Loucy (cell line): Measurements from ENCODE around the gene SCRT2.

Experiments
- H2AFZ ChIP-seq: fragments of 200-600 bp; sonication (generic); 2 replicates; pipeline ENCODE4 v1.6.0; 2016; ENCODE audit warnings: antibody characterized with exemption, mild to moderate bottlenecking, low read length, moderate library complexity
- H3F3A ChIP-seq: fragments of 200-600 bp; 2 replicates; pipeline ENCODE4 v1.6.0; 2016; ENCODE audit warnings: antibody characterized with exemption, low read depth, mild to moderate bottlenecking
- H3K27me3 ChIP-seq: fragments of 200-600 bp; sonication (generic); 2 replicates; pipeline ENCODE4 v1.6.1; 2014; ENCODE audit warnings: low read length, mild to moderate bottlenecking; ENCODE audit not compliant: insufficient read depth, poor library complexity, severe bottlenecking
- H3K36me3 ChIP-seq: fragments of 200-600 bp; sonication (generic); 2 replicates; pipeline ENCODE4 v1.6.1; 2016; ENCODE audit warnings: low read length; ENCODE audit not compliant: insufficient read depth
- H3K4me1 ChIP-seq: fragments of 200-600 bp; sonication (generic); 2 replicates; pipeline ENCODE4 v1.5.1; 2014; ENCODE audit warnings: low read length, mild to moderate bottlenecking; ENCODE audit not compliant: insufficient read depth, poor library complexity, severe bottlenecking
- H3K4me2 ChIP-seq: fragments of 200-600 bp; sonication (generic); 2 replicates; pipeline ENCODE4 v1.6.0; 2014; ENCODE audit warnings: antibody characterized with exemption, low read length, low read depth, mild to moderate bottlenecking; ENCODE audit not compliant: poor library complexity, severe bottlenecking
- H3K4me3 ChIP-seq: fragments of 200-600 bp; sonication (generic); 2 replicates; pipeline ENCODE4 v1.5.1; 2014; ENCODE audit warnings: low read length, mild to moderate bottlenecking, mixed read lengths; ENCODE audit not compliant: poor library complexity, severe bottlenecking
- H3K79me2 ChIP-seq: fragments of 200-600 bp; sonication (generic); 2 replicates; pipeline ENCODE4 v1.6.1; 2014; ENCODE audit warnings: low read length; ENCODE audit not compliant: insufficient read depth
- H3K9ac ChIP-seq: fragments of 200-600 bp; sonication (generic); 2 replicates; pipeline ENCODE4 v1.6.0; 2014; ENCODE audit warnings: mild to moderate bottlenecking, low read depth, low read length, moderate library complexity; ENCODE audit not compliant: poor library complexity, severe bottlenecking
- H3K9me2 ChIP-seq: fragments of 200-600 bp; sonication (generic); replicated peaks from 2 replicates; pipeline ENCODE4 v1.6.1; 2016; ENCODE audit warnings: low read depth, low read length, mixed read lengths
- H3K9me3 ChIP-seq: fragments of 200-600 bp; sonication (generic); 2 replicates; pipeline ENCODE4 v1.6.1; 2014; ENCODE audit warnings: mild to moderate bottlenecking, antibody characterized with exemption, low read length, low read depth; ENCODE audit not compliant: insufficient read depth
- H4K20me1 ChIP-seq: fragments of 200-600 bp; sonication (generic); 2 replicates; pipeline ENCODE4 v1.6.0; 2014; ENCODE audit warnings: antibody characterized with exemption, low read length, mild to moderate bottlenecking; ENCODE audit not compliant: insufficient read depth, poor library complexity, severe bottlenecking
- EZH2phosphoT487 ChIP-seq: fragments of 200-600 bp; IDR thresholded peaks from 2 replicates; pipeline ENCODE4 v1.6.1; 2018; ENCODE audit warnings: antibody characterized with exemption, mild to moderate bottlenecking, moderate library complexity, borderline replicate concordance
- TF ChIP-seq, protein P1 (sequence below): fragments of 200-600 bp; sonication (generic); conservative IDR thresholded peaks from 2 replicates; pipeline ENCODE4 v1.5.1; 2014; ENCODE audit warnings: mild to moderate bottlenecking, antibody characterized with exemption, low read length

SCRT2 gene

DNA sequence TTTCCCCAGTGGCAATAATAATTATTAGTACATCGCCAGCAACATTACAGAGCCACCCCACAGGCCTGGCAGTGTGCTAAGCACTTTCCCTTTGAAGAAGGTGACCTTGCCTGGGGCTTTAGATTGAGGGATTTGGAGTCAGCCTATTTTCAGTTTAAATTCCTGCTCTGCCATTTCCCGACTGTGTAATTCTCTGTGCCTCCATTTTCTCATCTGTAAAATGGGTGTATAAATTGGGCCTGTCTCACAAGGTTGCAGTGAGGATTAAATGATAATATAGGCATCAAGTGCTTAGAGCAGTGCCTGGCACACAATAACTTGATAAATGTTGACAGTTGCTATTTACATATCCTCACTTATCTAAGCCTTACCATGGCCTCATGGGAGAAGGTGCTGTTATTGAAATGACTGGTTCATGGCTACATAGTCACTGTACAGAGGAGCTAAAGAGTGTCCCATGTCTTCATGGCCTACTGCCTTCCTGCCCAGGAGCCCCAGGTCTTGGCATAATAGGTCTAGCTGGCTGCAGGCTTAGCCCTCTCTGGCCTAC is 5.1 kb upstream of the SCRT2 start:
- no peaks in the 10 kb centered on the region for H3K27me3 ChIP-seq

DNA sequence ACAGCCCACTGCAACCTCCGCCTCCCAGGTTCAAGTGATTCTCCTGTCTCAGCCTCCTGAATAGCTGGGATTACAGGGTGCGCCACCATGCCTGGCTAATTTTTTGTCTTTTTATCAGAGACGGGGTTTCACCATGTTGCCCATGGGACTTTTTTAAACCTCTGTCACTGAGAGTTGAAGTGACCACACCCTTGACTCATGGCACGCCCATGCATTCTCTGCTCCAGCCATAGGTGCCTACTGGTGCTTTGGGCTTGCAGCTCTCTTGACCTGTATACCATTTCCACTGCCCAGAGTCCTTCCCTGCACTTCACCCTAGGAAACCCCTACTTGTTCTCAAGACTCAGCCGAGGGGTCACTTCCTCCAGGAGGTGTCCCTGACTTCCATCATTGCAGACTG is 2.4 kb upstream of the SCRT2 start:
- H3K27me3 ChIP-seq, result no peaks in the 10 kb centered on the region
- H3K4me3 ChIP-seq, result no peak overlapping the region
- TF ChIP-seq, protein P1, sequence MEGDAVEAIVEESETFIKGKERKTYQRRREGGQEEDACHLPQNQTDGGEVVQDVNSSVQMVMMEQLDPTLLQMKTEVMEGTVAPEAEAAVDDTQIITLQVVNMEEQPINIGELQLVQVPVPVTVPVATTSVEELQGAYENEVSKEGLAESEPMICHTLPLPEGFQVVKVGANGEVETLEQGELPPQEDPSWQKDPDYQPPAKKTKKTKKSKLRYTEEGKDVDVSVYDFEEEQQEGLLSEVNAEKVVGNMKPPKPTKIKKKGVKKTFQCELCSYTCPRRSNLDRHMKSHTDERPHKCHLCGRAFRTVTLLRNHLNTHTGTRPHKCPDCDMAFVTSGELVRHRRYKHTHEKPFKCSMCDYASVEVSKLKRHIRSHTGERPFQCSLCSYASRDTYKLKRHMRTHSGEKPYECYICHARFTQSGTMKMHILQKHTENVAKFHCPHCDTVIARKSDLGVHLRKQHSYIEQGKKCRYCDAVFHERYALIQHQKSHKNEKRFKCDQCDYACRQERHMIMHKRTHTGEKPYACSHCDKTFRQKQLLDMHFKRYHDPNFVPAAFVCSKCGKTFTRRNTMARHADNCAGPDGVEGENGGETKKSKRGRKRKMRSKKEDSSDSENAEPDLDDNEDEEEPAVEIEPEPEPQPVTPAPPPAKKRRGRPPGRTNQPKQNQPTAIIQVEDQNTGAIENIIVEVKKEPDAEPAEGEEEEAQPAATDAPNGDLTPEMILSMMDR, result no peak
- no peak for TF ChIP-seq EZH2phosphoT487
- H3K4me2 ChIP-seq, result no peak overlapping the region
- no peaks in the 10 kb centered on the region for H3F3A ChIP-seq
- H2AFZ ChIP-seq, result no peak overlapping the region
- no peaks in the 10 kb centered on the region for H3K36me3 ChIP-seq
- H3K4me1 ChIP-seq, result peaks cover 4% of the 10 kb centered on the region
- H3K9me3 ChIP-seq, result no peaks in the 10 kb centered on the region
- H3K9ac ChIP-seq, result no peak overlapping the region
- no peaks in the 10 kb centered on the region for H3K9me2 ChIP-seq
- H4K20me1 ChIP-seq, result no peaks in the 10 kb centered on the region
- no peaks in the 10 kb centered on the region for H3K79me2 ChIP-seq

More for the DNA sequence above, 5.1 kb upstream of the SCRT2 start:
- no peak overlapping the region for H2AFZ ChIP-seq
- H3K9ac ChIP-seq, result no peak overlapping the region
- no peaks in the 10 kb centered on the region for H3F3A ChIP-seq
- H3K4me2 ChIP-seq, result no peak overlapping the region
- H3K36me3 ChIP-seq, result no peaks in the 10 kb centered on the region
- TF ChIP-seq EZH2phosphoT487, result no peak
- TF ChIP-seq, protein P1, result no peak
- H4K20me1 ChIP-seq, result no peaks in the 10 kb centered on the region
- H3K9me2 ChIP-seq, result no peaks in the 10 kb centered on the region
- no peaks in the 10 kb centered on the region for H3K79me2 ChIP-seq
- no peaks in the 10 kb centered on the region for H3K9me3 ChIP-seq
- no peak overlapping the region for H3K4me3 ChIP-seq
- peaks cover 4% of the 10 kb centered on the region for H3K4me1 ChIP-seq

DNA sequence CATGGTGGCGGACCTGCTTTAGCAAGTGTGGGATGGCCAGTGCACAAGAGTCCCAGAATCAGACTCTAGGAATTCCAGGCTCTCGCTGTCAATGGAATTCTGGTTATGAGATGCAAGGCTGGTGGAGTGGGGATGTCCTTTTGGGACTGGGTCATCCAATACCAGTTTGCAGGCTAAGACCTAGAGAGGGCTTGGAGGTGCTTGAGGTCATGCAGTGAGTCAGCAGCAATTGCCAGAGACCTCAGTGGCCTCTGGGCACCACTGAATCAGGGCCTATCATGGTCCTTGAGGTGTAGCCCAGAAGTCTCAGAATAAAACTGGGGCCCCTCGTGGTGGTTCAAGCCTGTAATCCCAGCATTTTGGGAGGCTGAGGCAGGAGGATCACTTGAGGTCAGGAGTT is 1.4 kb upstream of the SCRT2 start:
- Histone ChIP-seq H3K79me2 (no peaks in the 10 kb centered on the region), H3K4me2 (no peak overlapping the region), H4K20me1 (no peaks in the 10 kb centered on the region), H3K9me2 (no peaks in the 10 kb centered on the region), H3K27me3 (no peaks in the 10 kb centered on the region), H2AFZ (no peak overlapping the region), H3K36me3 (no peaks in the 10 kb centered on the region), H3K9me3 (no peaks in the 10 kb centered on the region), H3F3A (no peaks in the 10 kb centered on the region), H3K9ac (no peak overlapping the region), H3K4me3 (no peak overlapping the region), H3K4me1 (peaks cover 8% of the 10 kb centered on the region)
- TF ChIP-seq, protein P1, result no peak
- no peak for TF ChIP-seq EZH2phosphoT487
